AML-193 (cell line): ENCODE results near the gene MEAF6.
"Not testable (repeated sequence)": the region's sequence is repeated elsewhere in the genome, so short reads cannot be mapped to it uniquely, and the experiment has no call there.

ENCODE experiments used
- DNase-seq, 2 experiments: peaks; one replicate each; lab custom pipeline; 2025; lab: John Stamatoyannopoulos, UW

MEAF6 gene

DNA sequence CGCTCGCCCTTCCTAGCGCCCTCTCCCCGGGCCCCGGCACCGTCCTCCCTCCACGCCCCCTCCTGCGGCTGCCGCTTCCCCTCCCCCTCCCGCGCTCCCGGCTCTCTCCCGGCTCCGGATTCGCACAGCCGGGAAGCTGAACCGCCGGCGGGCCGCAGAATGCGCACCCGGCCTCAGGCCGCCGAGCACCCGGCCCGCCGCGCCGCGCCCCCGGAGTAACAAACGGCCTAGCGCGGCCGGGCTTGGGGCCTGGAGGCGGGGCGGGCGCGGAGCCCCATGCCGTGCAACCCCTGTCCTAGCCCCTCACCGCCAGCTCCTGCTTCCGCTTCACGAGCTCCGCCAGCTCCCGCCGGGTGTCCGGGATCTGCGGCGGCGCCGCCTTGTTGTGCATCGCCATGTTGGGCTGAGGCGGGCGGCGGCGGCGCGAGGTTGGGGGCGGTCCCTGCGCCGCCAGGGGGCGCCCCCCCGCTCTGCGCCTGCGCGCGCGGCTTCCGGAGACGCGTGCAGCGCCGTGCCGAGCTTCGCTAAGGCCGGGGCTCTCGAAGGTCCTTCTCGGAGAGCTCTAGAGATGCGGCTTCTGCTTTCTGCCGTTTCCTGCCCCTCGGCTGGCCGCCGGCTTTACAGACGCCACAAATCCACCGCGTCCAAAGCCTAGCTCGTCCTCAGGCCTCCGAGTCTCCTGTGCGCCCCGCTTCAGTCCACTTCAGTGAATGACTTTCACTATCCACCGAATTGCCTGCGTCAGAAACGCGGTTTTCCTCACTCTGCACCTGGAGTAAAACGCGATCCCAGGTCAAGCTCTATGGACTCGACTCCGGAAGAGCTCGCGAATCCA, at the start of gene MEAF6:
Gene MEAF6, minus strand, starts transcription at position 417 of the 835 bp plus-strand sequence. Its CDS starts 20 bp downstream, at position 397.
- peak; percentile 75 to 81 for DNase-seq

DNA sequence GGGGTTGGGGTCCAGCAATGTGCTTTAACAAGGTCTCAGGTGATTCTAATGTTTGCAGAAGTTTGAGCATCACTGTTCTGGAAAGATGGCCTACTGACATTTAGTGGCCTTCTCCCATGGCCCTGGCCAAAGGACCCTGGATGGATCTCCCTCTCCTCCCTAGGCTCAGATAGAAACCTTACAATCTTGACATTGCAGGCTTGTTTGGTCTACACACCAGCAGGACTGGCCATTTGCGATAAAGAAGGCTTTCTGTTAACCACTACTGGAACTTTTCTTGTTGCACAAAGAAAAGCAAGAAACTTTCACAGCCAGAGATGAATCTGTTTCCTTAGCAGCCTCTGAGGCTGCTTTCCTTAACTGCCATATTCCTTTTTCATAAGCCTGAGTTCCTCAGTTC, 48.4 kb upstream of the MEAF6 start:
- DNase-seq, result no peak

DNA sequence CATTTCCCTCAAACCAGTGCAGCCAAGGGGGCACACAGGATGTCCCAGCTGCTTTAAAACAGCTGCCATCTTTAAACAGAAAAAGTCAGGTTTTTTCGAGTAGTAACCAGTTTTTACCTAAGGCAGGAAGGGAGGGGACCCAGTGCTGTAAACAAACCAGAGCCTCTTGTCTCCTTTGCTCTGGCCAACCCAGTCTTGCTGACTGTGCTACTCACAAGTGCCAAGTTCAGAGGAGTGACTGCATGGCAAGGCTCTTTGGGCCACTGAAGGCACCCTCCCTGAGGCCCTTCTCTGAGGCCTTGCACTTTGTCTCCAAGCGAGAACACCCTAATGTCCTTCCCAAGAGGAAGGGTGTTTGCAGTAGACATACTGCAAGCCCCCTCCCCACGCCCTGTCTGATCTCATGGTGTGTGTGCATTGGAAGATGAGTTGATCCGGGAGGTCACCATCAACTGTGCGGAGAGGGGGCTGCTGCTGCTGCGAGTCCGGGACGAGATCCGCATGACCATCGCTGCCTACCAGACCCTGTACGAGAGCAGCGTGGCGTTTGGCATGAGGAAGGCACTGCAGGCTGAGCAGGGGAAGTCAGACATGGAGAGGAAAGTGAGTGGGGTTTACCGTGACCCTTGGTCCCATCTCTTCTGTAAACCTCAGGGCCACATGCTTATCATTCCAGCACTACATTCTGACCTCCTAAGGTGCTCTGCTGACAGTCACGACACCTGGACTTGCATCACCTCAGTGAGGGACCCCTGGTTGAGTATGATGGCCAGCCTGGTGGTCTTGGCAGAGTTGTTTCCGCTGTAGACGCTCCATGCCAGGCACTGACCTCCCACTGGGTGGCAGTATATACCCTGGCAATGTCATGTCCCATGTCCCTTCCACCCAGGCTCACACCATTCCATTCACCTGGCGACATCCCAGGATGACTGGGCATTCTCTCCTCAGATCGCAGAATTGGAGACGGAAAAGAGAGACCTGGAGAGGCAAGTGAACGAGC, 46.9 kb upstream of the MEAF6 start:
- peak in 1 of 2 experiments; percentile 14 for DNase-seq

DNA sequence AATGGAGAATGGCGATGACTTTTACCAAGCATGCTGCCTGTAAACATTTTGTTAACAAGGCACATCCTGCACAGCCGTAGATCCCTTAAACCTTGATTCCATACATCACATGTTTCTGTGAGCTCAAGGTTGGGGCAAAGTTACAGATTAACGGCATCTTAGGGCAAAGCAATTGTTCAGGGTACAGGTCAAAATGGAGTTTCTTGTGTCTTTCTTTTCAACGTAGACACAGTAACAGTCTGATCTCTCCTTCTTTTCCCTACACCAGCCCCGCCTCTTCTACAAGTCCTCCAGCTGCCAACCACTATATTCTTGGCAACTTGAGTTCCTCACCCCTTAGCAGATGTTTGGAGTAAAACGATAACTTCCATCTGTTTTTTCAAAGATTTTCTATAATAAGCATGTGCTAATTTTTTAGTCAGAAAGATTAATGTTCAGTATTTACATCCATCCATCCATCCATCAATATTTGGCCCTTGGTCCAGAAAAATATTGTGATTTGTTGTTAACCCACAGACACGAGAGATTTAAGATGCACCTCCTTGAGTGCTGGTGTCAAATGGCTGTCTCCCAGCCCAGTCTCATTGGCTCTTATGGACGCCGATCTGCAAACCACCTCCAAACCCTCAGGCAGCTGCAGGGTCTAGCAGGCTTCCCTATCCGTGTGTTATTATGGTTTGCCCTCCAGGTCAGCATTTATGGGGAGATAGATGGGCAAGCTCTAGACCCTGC, 46.0 kb upstream of the MEAF6 start:
- no peak for DNase-seq

DNA sequence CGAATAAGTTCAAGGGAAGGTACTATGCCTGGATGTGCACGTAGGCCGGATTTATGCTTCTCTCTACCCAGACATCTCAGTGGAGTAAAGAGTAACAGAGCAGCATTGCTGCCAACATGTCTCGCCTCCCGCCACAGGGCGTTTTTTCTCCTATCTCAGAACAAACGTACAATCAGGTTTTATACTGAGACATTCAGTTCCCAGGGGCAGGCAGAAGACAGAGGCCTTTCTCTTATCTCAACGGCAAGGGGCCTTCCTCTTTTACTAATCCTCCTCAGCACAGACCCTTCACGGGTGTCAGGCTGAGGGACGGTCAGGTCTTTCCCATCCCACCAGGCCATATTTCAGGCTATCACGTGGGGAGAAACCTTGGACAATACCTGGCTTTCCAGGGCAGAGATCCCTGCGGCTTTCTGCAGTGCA, 45.4 kb upstream of the MEAF6 start:
- DNase-seq, result not testable (repeated sequence)

DNA sequence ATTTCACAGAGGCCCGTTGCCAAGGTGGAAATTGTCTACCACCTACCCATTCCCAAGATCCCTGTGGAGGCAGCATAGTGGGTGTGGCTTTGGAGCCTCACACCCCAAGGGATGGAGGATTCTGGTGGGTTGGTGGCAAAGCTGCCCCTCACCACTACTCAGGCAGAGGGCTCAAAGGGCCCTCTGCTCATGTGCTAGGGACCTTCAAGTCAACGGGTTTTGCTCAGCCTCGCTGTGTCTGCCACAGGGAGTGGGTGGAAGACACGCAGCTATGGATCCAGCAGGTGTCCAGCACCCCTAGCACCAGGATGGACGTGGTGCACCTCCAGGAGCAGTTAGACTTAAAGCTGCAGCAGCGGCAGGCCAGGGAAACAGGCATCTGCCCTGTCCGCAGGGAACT, 44.5 kb upstream of the MEAF6 start:
- DNase-seq, result no peak

DNA sequence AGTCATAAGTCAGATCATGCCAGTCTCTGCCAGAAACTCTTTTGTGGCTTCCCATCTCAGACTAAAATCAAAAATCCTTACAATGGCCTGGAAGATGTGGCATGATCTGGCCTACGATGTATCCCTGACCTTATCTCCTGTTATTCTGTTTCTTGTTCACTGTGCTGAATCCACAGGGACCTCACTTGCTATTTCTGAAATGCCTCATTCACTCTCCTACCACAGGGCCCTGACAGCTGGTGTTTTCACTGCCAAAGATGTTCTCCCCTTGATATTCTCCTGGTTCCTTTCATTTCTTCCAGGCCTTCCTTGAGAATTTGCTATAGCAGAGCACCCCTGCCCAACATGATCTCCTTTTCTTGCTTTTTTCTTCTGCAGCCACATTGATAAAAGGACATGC, 43.8 kb upstream of the MEAF6 start:
- no peak for DNase-seq

DNA sequence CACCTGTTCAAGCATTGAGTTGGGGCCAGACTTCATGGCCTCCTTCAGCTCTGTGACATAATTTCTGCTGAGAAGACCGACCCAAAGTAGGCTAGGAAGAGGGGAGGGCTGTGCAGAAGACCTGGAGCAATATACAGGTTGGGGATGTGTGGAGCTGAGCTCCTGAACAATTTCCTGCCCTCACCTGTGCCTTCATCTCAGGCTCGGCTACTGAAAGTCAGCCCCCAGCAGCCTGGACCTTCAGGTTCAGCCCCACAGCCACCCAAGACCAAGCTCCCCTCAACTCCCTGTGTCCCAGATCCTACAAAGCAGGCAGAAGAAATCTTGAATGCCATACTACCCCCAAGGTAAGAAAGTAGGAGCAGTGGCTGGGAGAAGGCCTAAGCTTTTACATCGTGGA, 42.8 kb upstream of the MEAF6 start:
- no peak for DNase-seq

DNA sequence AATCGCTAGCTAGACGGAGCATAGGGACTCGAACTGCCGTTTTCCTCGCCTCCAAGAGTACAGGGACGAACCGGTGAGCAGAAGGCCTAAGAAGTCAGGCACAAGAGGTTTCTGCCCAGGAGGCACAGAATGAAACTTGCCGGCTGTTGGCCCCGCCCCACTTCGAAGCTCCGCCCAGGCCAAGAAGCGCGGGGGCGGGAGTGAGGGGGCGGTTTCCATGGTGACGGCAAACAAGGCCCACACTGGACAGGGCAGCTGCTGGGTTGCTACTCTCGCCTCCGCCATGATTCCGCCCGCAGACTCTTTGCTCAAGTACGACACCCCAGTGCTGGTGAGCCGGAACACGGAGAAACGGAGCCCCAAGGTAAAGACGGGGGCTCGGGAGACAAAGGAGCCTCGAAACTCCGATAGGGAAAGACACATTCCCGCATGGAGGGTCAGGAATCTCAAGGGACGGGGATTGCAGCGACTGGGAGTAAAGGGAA, 42.2 kb upstream of the MEAF6 start, which contains the start of gene DNALI1:
Gene DNALI1, plus strand, starts transcription at position 229 of the 485 bp plus-strand sequence. Its CDS starts 55 bp downstream, at position 284.
- no peak for DNase-seq

DNA sequence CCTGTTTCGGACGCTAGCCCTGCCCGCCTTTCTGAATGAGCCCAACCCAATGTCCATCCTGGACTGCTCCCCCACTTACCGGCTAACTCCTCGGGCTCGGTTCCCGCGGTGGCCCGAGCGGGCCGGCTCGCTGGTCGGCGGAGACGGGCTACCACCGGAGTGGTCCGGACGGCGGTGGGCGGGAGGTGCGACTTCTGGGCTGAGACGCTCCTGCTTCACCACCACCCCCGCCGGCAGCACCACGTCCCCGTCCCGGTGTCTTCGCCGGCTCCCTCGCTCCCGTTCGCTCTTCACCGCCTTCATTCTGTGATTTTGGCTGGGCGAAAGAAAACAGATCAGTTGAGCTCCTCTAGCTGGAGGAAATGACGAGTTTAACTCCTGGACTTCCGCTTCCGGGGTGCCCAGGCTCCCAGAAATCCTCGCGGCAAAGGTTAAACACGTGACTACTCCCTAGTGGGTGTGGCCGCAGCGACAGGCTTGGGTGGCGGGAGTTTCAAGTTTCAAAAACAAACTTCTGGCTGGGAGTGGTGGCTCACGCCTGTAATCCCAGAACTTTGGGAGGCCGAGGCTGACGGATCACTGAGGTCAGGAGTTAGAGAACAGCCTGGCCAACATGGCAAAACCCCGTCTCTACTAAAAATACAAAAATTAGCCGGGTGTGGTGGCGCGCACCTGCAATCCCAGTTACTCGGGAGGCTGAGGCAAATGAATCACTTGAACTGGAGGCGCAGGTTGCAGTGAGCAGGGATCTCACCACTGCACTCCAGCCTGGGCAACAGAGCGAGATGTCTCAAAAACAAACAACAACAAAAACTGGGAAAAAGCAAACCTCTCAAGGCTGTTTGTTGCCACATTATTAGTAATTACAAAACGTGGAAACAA, 39.6 kb upstream of the MEAF6 start, which contains the start of gene SNIP1:
Gene SNIP1, minus strand, starts transcription at position 367 of the 882 bp plus-strand sequence. Its CDS starts 64 bp downstream, at position 303.
- peak; percentile 86 to 90 for DNase-seq

DNA sequence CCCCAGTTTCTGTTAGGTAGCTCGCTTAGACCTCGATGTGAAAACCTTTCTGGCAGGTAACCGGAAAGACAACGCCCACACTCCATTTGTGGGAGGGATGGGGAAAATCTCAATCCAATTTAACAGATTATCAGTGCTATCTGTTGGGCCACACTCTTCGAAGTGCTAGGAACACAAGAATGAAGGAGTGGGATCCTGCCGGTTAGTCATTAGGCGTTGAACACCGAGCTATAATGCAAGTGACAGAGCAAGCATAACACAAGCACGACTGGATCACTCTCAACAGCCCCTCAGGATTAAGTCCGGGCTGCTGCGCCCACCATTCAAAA, 39.0 kb upstream of the MEAF6 start:
- no peak for DNase-seq

DNA sequence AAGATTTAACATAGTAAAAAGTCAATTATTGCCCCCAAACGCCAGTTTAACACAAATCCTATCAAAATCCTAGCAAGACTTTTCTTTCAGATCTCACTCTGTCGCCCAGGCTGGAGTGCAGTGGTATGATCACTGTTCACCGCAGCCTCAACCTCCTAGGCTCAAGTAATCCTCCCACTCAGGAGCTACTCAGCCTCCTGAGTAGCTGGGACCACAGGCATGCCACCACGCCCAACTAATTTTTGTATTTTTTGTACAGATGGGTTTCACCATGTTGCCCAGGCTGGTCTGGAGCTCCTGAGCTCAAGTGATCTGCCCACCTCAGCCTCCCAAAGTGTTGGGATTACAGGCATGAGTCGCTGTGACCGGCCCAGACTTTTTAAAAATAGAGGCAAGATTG, 34.8 kb upstream of the MEAF6 start:
- no peak for DNase-seq

DNA sequence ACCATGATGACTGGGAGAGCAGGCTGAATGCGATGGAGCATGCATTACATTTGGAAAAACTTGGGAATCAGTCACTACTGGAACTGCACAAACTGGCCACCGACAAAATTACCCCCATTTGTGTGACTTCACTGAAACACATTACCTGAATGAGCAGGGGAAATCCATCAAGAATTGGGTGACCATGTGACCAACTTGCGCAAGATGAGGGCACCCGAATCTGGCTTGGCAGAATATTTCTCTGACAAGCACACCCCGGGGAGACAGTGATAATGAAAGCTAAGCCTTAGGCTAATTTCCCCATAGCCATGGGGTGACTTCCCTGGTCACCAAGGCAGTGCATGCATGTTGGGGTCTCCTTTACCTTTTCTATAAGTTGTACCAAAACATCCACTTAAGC, 30.5 kb upstream of the MEAF6 start:
- no peak for DNase-seq

DNA sequence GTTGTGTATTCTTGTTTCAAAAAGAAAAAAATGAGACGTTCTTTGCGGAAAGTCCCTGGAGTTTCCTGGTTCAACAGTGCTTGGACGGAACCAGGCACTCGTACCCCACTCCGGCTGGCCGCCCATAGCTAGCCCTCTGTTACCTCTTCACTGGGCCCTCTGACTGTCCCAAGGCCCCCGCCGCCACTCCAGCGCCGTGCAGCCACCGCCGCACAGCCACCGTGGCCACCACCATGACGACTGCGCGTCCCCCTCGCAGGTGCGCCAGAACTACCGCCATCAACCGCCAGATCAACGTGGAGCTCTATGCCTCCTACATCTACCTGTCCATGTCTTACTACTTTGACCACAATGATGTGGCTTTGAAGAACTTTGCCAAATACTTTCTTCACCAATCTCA, 30.0 kb upstream of the MEAF6 start:
- DNase-seq, result no peak

DNA sequence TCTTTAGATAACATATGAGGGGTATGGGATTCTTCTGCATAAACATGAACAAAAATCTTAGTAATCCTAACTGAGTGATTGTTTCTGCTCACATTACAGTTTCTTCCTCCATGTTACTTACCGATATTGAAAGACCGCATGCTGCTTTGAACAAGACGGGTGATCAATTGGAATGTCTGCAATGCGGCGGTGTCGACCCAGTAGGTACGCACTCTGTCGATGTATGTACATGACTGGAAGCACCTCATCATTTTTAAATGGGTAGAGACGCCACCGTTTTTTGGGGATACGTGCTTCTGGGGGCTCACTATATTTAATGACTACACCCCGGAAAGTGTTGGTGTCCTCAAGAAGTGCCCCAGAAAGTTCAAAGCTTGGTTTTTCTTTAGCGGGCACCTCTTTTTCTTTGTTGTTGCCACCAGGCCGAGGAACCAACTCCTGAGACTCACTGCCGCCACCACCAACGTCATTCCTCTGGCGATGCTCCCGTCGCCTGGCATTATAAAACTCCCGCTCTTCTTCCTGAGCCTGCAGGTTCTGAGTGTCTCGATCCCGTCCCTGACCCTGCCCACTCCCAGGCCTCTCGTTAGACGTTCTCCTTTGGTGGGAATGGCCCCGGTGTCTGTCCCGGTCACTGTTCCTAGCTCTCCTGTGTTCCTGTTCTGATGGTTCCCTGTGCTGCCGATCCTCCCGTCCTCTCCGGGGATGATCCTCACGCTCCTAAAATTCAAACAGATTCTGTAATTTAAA, 25.6 kb upstream of the MEAF6 start:
- DNase-seq, result no peak

DNA sequence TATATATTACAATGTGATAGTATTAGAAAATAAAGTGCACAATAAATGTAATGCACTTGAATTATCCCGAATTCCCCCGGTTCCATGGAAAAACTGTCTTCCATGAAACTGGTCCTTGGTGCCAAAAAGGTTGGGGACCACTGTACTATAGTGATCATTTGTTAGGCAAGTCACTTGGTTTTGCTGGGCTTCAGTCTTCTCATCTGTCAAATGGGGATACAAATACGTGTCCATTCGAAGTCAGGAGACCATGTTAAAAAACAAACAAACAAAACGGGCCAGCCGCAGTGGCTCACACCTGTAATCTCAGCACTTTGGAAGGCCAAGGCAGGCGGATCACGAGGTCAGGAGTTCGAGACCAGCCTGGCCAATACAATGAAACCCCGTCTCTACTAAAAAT, 24.6 kb upstream of the MEAF6 start:
- not testable (repeated sequence) for DNase-seq

DNA sequence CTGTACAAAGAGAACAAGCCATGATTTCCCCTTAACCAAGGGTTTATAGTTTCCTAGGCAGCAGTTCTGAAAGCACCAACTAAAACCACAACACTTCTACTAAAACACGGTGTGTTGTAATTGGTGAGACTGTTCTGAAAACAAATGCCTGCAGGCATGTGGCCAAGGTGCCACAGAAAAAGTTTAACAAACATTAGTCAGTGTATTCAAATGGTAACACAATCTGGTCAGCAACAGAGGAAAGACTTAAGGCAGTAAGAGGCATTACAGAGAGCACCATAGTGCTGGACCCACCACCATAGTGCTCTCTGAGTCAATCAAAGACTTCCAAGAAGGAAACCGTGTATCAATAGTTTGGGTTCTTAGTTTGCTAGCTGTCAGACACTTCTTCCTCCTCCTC, 22.8 kb upstream of the MEAF6 start:
- no peak for DNase-seq

DNA sequence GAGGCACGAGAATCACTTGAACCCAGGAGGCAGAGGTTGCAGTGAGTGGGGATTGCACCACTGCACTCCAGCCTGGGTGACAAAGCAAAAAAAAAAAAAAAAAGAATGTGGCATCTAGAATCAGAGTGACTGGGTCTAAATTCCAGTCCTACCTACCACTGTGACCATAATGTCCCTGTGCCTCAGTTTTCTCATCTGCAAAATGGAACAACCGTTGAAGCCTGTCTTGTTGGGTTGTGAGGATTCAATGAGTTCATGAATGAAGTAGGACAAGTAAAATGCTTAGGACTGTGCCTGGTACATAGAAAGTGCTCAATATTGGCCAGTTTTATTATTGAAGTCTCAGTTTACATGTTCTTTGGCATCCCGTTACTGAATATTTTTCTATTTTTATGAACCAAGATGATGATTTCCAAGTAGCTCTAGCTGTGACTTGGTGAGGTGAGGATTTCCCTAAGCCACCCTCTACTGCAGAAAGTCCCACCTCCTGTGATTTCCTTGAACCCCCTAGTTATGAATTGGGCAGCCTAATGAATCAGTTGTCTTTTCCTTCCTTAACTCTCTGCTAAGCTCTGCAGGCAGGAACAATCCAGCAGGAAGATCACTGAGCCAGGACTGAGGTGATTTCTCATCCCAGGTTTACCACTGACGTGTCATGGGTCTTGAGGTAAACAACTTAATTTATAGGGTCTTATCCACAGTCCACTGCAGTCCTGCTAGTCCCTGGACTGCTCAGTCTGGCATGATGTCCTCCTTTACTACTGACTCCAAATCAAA, 18.9 kb upstream of the MEAF6 start:
- no peak for DNase-seq
